DND-41 (cell line): Measurements from ENCODE around the gene ENOPH1.

Source experiments
- EZH2 ChIP-seq: IDR thresholded peaks from 3 replicates; pipeline ENCODE4 v1.6.1; 2012; ENCODE audit warnings: borderline replicate concordance, low read depth, mild to moderate bottlenecking, moderate library complexity, low read length, inconsistent platforms; ENCODE audit not compliant: severe bottlenecking
- TF ChIP-seq, protein P1 (sequence below): IDR thresholded peaks from 2 replicates; pipeline ENCODE4 v1.5.1; 2012; ENCODE audit warnings: borderline replicate concordance, low read length, moderate library complexity, mild to moderate bottlenecking; ENCODE audit not compliant: poor library complexity, severe bottlenecking; ENCODE audit errors: extremely low read depth

- TF ChIP-seq, protein P1, sequence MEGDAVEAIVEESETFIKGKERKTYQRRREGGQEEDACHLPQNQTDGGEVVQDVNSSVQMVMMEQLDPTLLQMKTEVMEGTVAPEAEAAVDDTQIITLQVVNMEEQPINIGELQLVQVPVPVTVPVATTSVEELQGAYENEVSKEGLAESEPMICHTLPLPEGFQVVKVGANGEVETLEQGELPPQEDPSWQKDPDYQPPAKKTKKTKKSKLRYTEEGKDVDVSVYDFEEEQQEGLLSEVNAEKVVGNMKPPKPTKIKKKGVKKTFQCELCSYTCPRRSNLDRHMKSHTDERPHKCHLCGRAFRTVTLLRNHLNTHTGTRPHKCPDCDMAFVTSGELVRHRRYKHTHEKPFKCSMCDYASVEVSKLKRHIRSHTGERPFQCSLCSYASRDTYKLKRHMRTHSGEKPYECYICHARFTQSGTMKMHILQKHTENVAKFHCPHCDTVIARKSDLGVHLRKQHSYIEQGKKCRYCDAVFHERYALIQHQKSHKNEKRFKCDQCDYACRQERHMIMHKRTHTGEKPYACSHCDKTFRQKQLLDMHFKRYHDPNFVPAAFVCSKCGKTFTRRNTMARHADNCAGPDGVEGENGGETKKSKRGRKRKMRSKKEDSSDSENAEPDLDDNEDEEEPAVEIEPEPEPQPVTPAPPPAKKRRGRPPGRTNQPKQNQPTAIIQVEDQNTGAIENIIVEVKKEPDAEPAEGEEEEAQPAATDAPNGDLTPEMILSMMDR = no peak
- no peak for TF ChIP-seq EZH2
Measured at GRCh38 chr4:82493721-82494425, 63.5 kb downstream of the ENOPH1 start.
